Measurements from ENCODE around the gene FAM133A. TPM values are rescaled to one million over a fixed set of nuclear protein-coding genes. Genes with fewer than 3 reads are reported as not detected.

Gene FAM133A
- total and polyA plus RNA-seq, 2 of the 13 experiments (the other 11 are each of a cell fraction or from before 2014, with no cell fraction given), result not detected

DNA sequence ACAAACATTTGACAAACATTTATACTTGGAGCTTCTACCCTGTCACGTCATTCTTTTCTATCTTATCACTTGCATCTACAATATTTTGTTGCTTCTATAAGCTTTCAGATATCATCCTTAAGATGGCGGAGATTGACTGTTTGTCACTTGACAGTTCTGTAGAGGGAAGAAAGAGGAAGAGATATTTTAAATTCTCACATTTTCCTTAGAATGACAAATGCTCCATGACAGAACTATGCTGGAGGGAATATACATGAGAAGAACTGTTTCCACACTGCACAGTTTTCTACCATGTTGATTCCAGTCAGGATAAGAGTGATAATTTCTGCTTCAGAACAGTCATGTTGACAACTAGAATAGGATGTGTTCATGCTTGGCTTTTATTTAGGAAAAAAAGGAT is 29.7 kb downstream of the FAM133A start:
- H3K4me3 ChIP-seq (replicated peaks in 1 of 3; ENCODE audit: insufficient read depth in 1 of 3, low read depth in 2 of 3, low read length in 3 of 3), result no peak overlapping the region
- no peaks in the 10 kb centered on the region for H4K20me1 ChIP-seq (ENCODE audit: insufficient read depth, low read length)
- H3K36me3 ChIP-seq (replicated peaks in 1 of 2; ENCODE audit: control insufficient read depth in 1 of 2, insufficient read depth in 2 of 2, low read length in 2 of 2), result no peaks in the 10 kb centered on the region
- TF ChIP-seq, protein P1, sequence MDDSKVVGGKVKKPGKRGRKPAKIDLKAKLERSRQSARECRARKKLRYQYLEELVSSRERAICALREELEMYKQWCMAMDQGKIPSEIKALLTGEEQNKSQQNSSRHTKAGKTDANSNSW (CRISPR knock-in tag; IDR thresholded peaks at IDR 0.05; ENCODE audit: borderline replicate concordance), result no peak
- TF ChIP-seq RORA (CRISPR knock-in tag; IDR thresholded peaks at IDR 0.05), result no peak
- FAIRE-seq, result no peak
- no peaks in the 10 kb centered on the region for H3K27me3 ChIP-seq (ENCODE audit: control insufficient read depth in 1 of 2, insufficient read depth in 2 of 2, low read length in 2 of 2)
- H3K4me2 ChIP-seq (ENCODE audit: low read depth, low read length), result no peak overlapping the region
- no peaks in the 10 kb centered on the region for H3K79me2 ChIP-seq (ENCODE audit: insufficient read depth, low read length)
- H3K27ac ChIP-seq (ENCODE audit: extremely low read length, insufficient read depth, low read length), result no peak overlapping the region
- ChIA-PET CTCF (ENCODE audit: low intra/inter-chr PET ratio, low total read pairs) (no interaction called here), POLR2A (no interaction called here)
- H3K4me1 ChIP-seq (ENCODE audit: insufficient read depth, low read length), result no peaks in the 10 kb centered on the region
- 10% methylated on average over 2 of the region's 2 CpGs for whole genome bisulfite sequencing (ENCODE audit: low lambda C conversion rate)
- ATAC-seq, result no peak
- H2AFZ ChIP-seq (ENCODE audit: low read length), result no peak overlapping the region
- H3K9me3 ChIP-seq (ENCODE audit: low read length), result no peaks in the 10 kb centered on the region
- no peak overlapping the region for H3K9ac ChIP-seq (ENCODE audit: insufficient read depth, low read depth, low read length)
- in situ Hi-C loops (cut with HindIII; ENCODE audit: extremely low pct_ligation_motif_present, low pct_unique_long_range_greater_than_20kb), result no loop called here
- intact Hi-C loops (cut with micrococcal nuclease; ENCODE audit: unreplicated experiment), result no loop called here
- DNase-seq (ENCODE audit: low spot score), result no peak
- no TSS peak for BruUV-seq (replicated peaks)

GRCh38 chrX:93711076-93711475 is 37.1 kb downstream of the FAM133A start:
- intact Hi-C loops (cut with micrococcal nuclease; ENCODE audit: unreplicated experiment) (no loop called here), in situ Hi-C loops (cut with HindIII; ENCODE audit: extremely low pct_ligation_motif_present, low pct_unique_long_range_greater_than_20kb) (no loop called here)
- TF ChIP-seq GTF3A (CRISPR knock-in tag; conservative IDR thresholded peaks at IDR 0.05), result no peak
- no peak for TF ChIP-seq HNF1B (CRISPR knock-in tag; IDR thresholded peaks at IDR 0.05)
- TF ChIP-seq ZNF253 (CRISPR knock-in tag; IDR thresholded peaks at IDR 0.05; ENCODE audit: borderline replicate concordance), result no peak
- no peak for TF ChIP-seq NFRKB (IDR thresholded peaks at IDR 0.05)
- no peak for TF ChIP-seq CBX5 (CRISPR knock-in tag; IDR thresholded peaks at IDR 0.05; ENCODE audit: borderline replicate concordance)
- DNase-seq (ENCODE audit: low spot score) (no peak), FAIRE-seq (no peak), ATAC-seq (no peak)
- Histone ChIP-seq H4K20me1 (ENCODE audit: insufficient read depth, low read length) (no peaks in the 10 kb centered on the region), H2AFZ (ENCODE audit: low read length) (no peak overlapping the region), H3K4me2 (ENCODE audit: low read depth, low read length) (no peak overlapping the region), H3K27ac (ENCODE audit: extremely low read length, insufficient read depth, low read length) (no peak overlapping the region), H3K4me3 (replicated peaks in 1 of 3; ENCODE audit: insufficient read depth in 1 of 3, low read depth in 2 of 3, low read length in 3 of 3) (no peak overlapping the region), H3K36me3 (replicated peaks in 1 of 2; ENCODE audit: control insufficient read depth in 1 of 2, insufficient read depth in 2 of 2, low read length in 2 of 2) (no peaks in the 10 kb centered on the region), H3K9ac (ENCODE audit: insufficient read depth, low read depth, low read length) (no peak overlapping the region), H3K4me1 (ENCODE audit: insufficient read depth, low read length) (no peaks in the 10 kb centered on the region), H3K27me3 (ENCODE audit: control insufficient read depth in 1 of 2, insufficient read depth in 2 of 2, low read length in 2 of 2) (no peaks in the 10 kb centered on the region), H3K79me2 (ENCODE audit: insufficient read depth, low read length) (no peaks in the 10 kb centered on the region), H3K9me3 (ENCODE audit: low read length) (no peaks in the 10 kb centered on the region)
- ChIA-PET POLR2A (no interaction called here), CTCF (ENCODE audit: low intra/inter-chr PET ratio, low total read pairs) (no interaction called here)
- BruUV-seq (replicated peaks), result no TSS peak
- 24% methylated on average over 4 of the region's 4 CpGs for WGBS (ENCODE audit: low lambda C conversion rate)
